DMS153 (cell line): ENCODE data around the gene TTYH2.
A peak's percentile ranks its signal among the peaks of the same experiment; 100 is the strongest.
"Not testable (repeated sequence)": the region's sequence is repeated elsewhere in the genome, so short reads cannot be mapped to it uniquely, and the experiment has no call there.

Experiments used
- DNase-seq: peaks from one replicate; lab custom pipeline; 2025; lab: John Stamatoyannopoulos, UW

Gene TTYH2, protein sequence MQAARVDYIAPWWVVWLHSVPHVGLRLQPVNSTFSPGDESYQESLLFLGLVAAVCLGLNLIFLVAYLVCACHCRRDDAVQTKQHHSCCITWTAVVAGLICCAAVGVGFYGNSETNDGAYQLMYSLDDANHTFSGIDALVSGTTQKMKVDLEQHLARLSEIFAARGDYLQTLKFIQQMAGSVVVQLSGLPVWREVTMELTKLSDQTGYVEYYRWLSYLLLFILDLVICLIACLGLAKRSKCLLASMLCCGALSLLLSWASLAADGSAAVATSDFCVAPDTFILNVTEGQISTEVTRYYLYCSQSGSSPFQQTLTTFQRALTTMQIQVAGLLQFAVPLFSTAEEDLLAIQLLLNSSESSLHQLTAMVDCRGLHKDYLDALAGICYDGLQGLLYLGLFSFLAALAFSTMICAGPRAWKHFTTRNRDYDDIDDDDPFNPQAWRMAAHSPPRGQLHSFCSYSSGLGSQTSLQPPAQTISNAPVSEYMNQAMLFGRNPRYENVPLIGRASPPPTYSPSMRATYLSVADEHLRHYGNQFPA

DNA sequence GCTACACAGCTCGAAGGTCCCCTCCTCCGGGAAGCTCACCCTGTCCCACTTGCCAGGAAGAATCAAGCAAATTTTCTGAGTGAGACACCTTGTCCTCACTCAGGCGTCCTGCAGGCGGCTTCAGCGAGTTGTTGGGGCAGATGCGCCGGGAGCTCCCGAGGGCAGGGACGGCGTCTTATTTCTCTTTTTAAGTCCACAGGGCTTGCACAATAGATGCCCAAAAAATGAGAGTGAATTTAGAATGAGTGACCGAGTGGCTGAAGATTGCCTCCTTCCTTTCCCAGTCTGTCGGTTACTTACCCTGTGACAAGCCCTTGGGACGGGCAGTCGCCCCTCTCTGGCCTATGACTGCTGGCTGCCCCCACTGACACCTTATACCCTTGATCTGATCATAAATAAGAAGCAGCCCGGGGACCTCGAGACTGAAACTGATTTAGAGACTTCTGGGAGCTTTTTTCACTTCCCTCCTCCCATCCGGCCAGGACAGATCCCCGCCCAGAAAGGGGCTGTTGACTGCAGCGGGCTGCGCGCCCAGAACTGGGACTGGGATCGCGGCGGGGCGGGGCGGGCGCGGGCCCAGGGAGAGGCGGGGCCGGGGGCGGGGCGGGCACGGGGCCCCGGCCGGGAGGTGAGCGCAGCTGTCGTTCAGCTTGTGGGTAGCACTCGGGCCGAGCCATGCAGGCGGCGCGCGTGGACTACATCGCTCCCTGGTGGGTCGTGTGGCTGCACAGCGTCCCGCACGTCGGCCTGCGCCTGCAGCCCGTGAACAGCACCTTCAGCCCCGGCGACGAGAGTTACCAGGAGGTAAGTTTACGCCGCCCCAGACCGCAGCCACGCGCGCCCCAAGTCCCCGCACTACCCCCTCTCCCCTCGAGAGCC lies at the start of gene TTYH2:
TSS of gene TTYH2 (plus strand) at position 659 of the 879 bp plus-strand sequence. CDS start at position 676, 17 bp downstream.
- peak; percentile 42 for DNase-seq

DNA sequence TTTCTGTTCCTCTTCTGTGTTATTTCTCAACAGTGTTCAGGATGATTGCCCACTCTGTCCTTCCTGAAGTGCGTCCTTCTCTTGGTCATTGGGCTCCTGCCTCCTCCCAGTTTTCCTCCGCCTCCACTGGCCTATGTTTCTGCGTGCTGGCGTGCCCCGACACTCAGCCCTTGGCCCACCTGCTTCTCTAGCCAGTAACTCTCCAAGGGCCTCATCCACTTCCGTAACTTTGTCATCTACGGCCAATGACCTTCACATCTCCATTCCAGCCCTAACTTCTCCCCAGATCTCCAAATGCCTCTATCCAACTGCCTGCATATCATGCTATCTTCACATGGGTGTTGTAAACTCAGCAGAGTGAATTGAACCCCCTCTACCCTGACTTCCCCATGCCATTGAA lies 49.5 kb upstream of the TTYH2 start:
- no peak for DNase-seq

DNA sequence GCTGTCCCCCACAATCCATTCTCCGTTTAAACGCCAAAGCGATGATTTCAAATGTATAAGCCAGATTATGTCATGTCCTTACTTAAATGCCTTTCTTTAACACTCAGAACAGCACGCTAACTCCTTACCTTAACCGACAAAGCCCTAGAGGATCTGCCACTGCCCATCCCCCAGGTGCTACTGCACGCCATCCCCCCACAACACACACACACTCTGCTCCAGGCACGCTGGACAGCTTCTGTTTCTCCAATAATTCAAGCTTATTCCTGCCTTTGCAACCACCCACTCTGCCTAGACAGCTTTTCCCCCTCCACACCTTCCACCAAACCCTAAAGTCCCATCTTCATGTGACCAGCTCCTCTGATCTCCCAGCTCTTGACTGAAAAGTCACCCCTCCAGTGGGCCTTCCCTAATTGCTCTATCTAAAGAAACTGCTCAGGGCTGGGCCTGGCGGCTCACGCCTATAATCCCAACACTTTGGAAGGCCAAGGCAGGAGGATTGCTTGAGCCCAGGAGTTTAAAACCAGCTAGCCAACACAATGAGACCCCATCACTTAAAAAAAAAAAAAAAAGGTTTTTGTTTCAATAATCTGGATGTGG lies 48.8 kb upstream of the TTYH2 start:
- DNase-seq = no peak

DNA sequence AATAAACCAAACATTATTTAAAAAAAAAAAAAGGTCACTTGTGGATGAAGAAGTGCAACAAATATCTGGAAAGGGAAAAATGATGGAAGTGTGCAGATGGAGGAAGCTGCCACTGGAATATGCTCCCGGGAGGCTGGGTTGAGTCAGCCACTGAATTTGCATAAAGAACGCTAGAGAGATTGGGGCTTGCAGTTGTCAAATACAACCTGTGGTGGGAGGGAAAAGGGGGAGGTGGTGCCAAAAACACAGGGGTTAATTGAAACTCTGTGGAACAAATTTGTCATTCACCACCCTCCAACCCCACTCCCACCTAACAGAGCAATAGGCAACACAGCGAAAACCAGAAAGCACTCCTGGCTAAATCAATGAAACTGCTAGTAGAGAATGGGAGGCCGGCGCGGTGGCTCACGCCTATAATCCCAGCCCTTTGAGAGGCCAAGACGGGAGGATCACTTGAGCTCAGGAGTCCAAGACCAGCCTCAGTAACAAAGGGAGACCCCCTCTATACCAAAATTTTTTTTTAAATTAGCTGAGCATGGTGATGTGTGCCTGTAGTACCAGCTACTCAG lies 47.5 kb upstream of the TTYH2 start:
- DNase-seq = no peak

DNA sequence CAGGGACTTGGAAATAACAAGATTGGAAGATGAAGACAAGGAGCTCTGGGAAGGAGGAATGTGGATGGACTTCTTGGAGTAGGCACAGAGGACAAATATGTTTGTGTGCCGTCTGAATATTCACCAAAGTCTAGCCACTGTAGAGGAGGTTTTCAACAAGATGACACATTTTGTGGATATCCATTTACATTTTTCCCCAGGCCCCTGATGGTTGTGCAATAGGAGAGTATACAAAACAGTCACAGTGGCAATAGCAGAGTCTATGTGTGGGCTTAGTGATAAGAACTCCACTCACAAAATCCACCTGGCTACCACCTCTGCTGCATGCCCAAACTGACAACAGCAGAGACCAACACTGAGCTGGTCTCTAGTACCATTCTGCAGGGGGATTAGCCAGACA lies 42.4 kb upstream of the TTYH2 start:
- no peak for DNase-seq

DNA sequence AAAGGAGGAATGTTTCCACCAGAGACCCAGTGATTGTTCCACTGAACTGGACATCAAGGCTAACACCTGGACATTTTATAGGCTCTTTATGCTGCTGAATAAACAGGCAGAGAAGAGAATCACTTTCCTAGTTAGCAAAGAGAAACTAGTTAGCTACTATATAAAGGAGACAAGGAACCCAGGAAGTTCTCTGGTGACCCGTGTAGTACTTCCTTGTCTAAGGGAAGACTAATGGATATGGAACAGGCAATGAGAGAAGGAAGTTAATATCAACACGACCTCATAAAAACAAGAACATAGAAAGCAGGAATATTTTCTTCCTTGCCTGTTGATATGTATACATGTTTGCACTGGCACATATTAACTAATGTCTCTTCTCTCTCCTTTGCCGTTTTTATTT lies 40.7 kb upstream of the TTYH2 start:
- peak; percentile 49 for DNase-seq

DNA sequence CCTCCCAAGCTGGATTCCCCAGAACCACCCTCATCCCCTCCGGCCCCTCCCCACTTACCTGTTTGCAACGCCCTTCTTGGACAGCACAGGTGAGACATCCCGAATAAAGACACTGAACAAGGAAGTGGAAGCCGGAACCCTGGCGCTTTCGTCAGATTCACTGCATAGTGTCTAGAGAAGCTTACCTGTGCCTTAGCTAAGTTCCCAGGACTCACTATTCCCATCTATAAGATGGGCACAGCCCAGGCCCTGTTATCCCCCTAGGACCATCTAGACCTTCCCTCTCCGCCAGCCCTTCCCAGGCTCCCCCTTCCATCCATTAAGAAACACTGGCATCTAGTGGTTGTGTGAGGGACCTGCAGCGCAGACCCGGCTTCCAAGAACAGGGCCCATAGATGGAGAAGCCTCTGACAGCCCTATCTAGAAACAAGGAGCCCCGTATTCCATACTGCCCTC lies 36.8 kb upstream of the TTYH2 start:
- peak; percentile 61 for DNase-seq

DNA sequence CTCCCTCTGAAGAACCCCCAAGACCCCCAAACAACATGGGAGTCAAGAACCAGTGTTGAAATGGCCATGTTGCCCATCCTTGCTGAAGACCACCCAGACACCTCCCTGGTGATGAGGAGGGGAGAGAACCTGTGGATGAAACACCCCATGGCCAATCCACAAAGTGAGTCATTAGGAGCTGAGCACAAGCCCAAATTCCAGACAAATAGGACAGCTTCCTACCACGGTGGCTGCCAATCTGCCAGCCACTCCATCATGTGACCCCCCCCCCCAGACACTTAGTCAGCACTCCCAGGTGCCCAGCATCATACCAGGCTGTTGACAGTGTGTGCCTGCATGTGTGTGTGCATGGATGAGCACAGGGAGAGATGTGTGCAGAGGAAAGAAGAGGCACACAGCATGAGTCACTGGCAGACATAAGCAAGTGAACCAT lies 36.3 kb upstream of the TTYH2 start:
- no peak for DNase-seq

DNA sequence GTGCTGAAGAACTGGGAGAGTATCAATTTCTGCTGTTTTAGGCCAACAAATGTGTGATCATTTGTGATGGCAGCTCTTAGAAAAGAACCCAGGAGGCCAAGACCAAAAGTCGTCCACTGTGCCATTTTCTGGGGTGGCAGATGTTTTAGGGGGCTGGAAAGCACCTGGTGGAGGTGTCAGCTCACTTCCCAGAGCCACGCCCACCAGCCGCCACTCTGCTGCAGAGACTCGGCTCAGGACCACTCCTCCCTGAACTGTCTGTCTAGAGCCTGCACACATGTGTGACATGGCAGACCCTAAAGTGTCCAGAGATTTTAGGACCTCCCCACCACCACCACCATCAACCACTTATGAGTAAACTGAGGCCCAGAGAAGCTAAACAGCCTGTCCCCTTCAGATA lies 33.8 kb upstream of the TTYH2 start:
- no peak for DNase-seq

DNA sequence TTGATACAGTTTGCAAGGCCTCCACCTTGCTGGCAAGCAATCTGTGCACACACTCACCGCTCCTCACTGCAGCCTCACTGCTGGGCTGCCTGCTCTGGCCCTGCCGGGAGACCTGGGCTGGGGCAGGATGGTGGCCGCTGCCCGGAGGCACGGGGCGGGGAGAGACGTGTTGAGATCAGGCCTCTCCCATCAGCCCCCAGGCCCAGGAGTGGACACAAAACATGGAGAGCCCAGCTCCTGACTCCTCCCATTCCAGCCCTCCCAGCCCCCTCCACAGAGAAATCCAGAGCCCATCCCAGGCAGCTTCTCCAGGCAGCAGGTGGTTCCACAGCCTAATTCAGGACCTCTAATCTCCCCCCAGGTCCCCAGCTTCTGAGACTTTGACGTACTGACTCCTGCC lies 33.0 kb upstream of the TTYH2 start:
- DNase-seq = no peak

DNA sequence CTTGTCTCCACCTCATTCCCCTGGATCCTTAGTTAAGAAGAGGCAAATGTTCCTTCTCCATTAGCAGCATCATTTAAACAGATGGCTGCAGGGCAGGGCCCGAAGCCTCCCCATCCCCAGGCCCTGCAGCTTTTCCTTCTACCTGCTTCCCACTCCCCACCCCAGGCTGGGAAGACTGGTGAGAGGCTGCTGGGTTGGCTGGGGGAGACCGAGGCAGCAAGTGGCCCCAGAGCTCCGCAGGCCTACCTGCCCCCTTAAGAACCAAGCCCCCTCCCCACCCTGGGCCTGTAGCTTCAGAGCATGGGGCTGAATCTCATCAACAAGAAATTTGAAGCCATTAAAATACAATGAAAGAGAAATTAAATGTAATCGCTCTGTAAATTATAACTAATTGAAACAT lies 32.0 kb upstream of the TTYH2 start:
- DNase-seq = no peak

DNA sequence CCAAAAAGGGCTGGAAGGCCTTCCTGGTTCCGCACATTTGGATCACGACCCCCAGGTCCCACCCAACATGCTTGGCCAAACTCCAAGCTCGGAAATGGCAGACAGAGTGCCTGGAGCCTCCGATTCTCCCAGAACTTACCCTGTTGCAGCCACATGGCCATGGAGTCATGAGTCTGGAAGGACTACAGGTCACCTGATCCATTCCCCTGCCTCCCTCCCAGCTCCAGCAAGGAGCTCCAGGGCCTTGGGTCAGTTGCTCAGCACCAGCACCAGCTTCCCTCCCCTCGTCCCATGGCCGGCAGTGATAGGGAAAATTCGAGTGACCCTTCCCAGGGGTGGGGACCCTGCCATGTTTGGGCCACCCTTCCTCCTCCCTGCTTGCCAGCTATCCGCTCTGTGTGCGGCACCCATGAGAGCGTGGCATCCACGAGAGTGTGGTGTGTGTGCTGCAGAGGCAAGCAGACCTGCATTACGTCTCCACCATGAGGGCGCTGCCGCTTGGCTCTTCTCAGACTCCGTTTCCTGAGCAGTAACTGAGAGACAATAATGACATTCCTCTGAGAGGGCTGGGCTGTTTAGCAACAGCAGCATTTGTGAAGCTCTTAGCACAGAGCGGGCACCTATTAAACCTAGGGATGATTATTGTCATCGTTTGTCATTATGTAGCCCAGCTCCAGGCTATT lies 31.2 kb upstream of the TTYH2 start:
- peak; percentile 30 for DNase-seq

DNA sequence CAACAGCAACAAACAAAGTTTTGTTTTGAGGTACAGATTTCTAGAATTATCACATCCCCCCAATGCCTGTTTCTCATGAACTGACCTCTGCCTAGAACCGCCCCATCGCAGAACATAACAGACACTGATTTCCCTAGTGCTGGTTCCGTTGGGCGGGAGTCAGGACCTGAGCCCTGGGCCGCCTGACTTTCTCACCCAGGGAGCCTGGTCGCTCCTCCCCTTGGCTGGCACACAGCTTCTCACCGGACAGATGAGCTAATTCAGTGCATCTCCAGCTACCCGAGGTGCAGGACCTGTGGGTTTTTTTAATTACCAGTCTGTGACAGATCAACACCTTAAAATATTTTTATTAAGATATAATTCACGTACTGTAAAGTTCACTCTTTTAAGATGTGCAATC lies 30.0 kb upstream of the TTYH2 start:
- DNase-seq = no peak

DNA sequence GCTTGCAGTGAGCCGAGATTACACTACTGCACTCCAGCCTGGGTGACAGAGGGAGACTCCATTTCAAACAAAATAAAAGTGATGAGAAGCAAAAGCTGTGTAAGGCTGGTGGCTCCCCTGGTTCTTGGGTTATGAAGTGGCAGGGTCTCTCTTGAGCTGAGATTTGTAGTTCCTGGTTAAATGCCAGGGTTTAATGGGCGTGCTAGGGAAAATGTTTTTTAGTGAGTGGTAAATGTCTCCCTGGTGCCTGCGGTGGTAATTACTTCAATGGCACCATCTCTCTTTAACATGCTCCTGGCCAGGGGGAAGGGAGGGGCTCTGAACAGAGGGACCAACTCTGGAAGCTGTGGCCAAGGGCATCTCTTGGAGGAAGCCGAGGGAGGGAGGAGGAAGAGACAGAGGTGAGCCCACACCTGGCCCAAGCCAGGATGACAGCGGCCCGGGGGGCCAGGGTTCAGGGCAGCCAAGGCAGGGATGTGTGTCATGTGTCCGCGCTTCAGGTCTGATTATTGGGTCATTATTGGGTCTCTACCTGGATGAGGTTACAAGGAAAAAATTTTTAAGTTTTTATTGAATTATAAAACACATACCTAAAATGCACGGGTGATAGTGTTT lies 27.7 kb upstream of the TTYH2 start:
- DNase-seq = no peak

DNA sequence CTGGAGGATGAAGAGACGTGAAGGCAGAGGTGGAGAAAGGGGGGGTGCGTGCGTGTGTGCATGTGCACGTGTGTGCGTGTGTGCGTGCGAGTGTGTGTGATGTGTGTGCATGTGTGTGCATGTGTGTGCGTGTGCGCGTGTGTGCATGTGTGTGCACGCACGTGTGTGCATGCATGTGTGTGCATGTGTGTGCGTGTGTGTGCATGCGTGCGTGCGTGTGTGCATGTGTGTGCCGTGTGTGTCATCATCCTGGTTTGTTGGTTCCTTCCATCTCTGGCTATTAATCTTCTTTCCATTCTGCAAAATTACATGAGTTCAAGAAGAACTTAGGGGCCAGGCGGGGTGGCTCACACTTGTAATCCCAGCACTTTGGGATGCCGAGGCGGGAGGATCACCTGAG lies 26.9 kb upstream of the TTYH2 start:
- DNase-seq = no peak

DNA sequence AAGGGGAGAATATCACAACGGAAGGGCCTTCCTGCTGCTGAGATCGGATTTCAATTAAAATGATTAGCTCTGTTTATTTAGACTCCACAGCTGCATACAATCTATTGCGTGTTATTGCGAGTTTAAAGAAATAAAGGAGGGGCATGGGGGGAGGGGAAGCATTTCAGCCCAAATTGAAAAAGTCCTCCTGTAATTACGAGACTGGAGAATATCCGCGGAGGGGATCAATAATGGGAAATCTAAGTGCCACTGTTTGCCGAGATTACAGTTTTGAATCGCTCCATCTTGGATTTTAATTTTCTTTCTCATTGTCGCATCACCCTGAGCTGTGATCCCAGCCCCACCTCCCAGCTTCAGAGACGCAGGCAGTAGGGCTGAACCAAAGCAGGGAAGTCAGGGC lies 25.6 kb upstream of the TTYH2 start:
- DNase-seq = peak; percentile 62

DNA sequence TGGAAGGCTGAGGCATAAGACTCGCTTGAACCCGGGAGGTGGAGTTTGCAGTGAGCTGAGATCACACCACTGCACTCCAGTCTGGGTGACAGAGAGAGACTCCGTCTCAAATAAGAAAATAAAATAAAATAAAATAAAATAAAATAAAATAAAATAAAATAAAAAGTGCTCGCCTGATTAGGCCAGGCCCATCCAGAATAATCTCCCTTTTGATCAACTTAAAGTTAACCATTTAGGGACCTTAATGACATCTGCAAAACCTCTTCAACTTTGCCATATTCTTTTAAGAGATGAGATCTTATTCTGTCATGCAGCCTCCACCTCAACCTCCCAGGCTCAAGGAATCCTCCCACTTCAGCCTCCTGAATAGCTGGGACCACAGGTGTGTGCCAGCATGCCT lies 24.7 kb upstream of the TTYH2 start:
- DNase-seq = not testable (repeated sequence)

DNA sequence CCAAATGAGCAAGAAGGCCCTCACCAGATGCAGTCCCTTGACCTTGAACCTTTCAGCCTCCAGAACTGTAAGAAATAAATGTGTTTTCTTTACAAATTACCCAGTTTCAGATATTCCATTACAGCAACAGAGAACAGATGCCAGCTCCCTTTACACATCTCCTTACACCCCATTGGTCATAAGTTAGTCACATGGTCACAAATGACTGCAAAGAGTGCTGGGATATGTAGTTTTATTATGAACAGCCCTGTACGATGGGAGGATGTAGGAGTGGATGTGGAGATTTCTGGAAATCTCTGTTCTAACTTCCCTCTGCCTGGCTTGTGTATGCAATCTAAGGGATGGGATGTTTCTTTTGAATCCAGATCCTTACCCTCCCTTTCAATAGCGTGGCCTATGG lies 23.2 kb upstream of the TTYH2 start:
- DNase-seq = peak; percentile 56

DNA sequence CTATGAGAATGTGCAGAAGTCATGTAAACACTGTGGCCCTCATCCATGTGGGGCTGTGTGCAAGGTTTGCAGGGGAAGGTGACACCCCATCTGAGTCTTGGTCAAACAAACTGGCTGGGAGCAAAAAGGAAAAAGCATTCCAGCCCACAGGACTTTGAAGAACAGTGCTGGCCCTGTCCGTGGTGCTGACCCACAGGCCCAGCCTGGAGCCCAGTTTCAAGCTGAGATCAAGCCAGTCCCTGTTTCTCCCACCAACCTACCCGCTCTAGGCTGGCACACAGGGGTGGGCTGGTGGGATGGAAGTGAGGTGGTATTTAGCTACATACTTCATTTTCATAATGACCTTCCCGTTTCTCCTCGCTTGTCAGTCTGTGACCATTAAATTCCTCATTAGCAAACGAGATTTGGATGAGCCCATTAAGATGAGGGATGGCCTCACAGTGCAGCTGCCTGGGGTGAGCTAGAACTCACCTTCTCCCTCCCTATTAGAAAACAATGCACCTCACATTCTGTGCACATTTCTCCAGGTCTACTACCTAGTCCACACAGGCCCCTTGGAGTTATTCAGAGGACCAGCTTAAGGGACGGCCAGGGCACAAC lies 22.5 kb upstream of the TTYH2 start:
- DNase-seq = no peak

DNA sequence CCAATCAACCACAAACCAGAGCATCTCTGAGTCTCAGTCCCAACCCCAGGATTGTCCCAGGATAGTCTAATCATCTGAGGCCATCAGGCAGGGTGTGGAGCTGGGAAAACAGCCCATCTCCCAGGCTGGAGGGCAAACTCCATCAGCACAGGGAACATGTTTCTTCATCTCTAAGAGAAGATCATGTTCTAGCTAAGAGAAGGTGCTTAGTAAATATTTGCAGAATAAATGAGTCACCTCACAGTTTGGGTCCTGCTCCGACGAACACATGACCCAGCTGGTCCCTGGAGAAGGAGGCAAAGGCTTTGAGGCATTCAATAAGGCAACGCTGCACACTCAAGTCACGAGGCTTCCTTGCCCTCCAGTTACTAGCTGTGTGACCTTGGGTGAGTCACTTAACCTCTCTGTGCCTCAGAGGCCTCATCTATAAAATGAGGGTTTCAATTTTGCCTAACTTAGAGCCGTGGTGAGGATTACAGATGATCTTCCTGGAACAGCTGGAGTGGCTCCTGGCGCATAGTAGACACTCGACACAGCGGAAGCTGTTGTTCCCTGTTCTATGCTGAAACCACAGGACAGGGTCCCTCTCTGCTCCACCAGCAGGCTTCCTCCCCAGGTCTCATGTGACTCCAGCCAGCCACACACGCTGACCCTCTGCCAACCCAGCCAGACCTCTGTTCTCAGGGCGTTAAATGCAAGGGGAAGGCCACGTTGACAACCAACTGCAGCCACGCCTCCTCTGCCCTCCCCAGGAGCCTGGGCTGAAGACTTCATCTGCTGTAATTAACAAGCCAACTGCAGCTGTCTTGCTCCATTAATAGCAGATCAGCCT lies 20.2 kb upstream of the TTYH2 start:
- peak; percentile 42 for DNase-seq
